GM18507 (cell line): ENCODE results near the gene MRPS11.
"Not testable (repeated sequence)": the region's sequence is repeated elsewhere in the genome, so short reads cannot be mapped to it uniquely, and the experiment has no call there.

ENCODE experiments used
- DNase-seq: peaks from one replicate; pipeline ENCODE4 v3.0.0; 2011; ENCODE audit warnings: low read depth; ENCODE audit not compliant: insufficient read length; ENCODE audit errors: extremely low spot score
- FAIRE-seq: peaks from 2 replicates; lab custom pipeline; 2011; peaks lifted over from hg19 to GRCh38; lab: Jason Lieb, UNC

MRPS11 gene

GRCh38 chr15:88454236-88454635 lies 13.3 kb upstream of the MRPS11 start:
- DNase-seq (no peak), FAIRE-seq (no peak)

GRCh38 chr15:88454867-88455810 lies 12.4 kb upstream of the MRPS11 start:
- DNase-seq (peak; percentile 36), FAIRE-seq (peak; percentile 80)

- DNase-seq (no peak), FAIRE-seq (no peak)
Observed at GRCh38 chr15:88456733-88457132, 10.8 kb upstream of the MRPS11 start.

GRCh38 chr15:88463870-88464532 lies 3.5 kb upstream of the MRPS11 start:
- FAIRE-seq, result no peak

GRCh38 chr15:88465633-88466224 lies 1.8 kb upstream of the MRPS11 start:
- DNase-seq (no peak), FAIRE-seq (no peak)

More at GRCh38 chr15:88463870-88464532, 3.5 kb upstream of the MRPS11 start:
- DNase-seq, result no peak

- FAIRE-seq (no peak), DNase-seq (no peak)
Observed at GRCh38 chr15:88467935-88468528, 524 bp downstream of the MRPS11 start.

GRCh38 chr15:88468721-88469120 lies 1.2 kb downstream of the MRPS11 start:
- not testable (repeated sequence) for FAIRE-seq, DNase-seq

- FAIRE-seq (no peak), DNase-seq (no peak)
Observed at GRCh38 chr15:88469321-88469720, 1.8 kb downstream of the MRPS11 start.

GRCh38 chr15:88470625-88471372 lies 3.3 kb downstream of the MRPS11 start:
- DNase-seq (no peak), FAIRE-seq (no peak)

GRCh38 chr15:88472225-88472624 lies 4.7 kb downstream of the MRPS11 start:
- no peak for FAIRE-seq
- no peak for DNase-seq

GRCh38 chr15:88473661-88474293 lies 6.3 kb downstream of the MRPS11 start:
- not testable (repeated sequence) for DNase-seq, FAIRE-seq

- DNase-seq (peak; percentile 22), FAIRE-seq (peak; percentile 69)
Observed at GRCh38 chr15:88476635-88477060, 9.1 kb downstream of the MRPS11 start.

- FAIRE-seq (no peak), DNase-seq (no peak)
Observed at GRCh38 chr15:88477126-88477525, 9.6 kb downstream of the MRPS11 start.

- no peak for FAIRE-seq
- DNase-seq, result no peak
Observed at GRCh38 chr15:88477904-88478303, 10.4 kb downstream of the MRPS11 start.

- DNase-seq, result no peak
- no peak for FAIRE-seq
Observed at GRCh38 chr15:88479169-88479568, 11.7 kb downstream of the MRPS11 start.

- no peak for DNase-seq
- FAIRE-seq, result no peak
Observed at GRCh38 chr15:88480981-88481380, 13.5 kb downstream of the MRPS11 start.

GRCh38 chr15:88482263-88482662 lies 14.8 kb downstream of the MRPS11 start:
- DNase-seq (no peak), FAIRE-seq (no peak)

GRCh38 chr15:88484682-88485331 lies 17.3 kb downstream of the MRPS11 start:
- no peak for DNase-seq
- FAIRE-seq, result no peak
